Left lung (tissue), 10 donors: ENCODE data around the gene SHH. TPM values are rescaled to one million over a fixed set of nuclear protein-coding genes. Genes with fewer than 3 reads are reported as not detected.
A peak's percentile ranks its signal among the peaks of the same experiment; 100 is the strongest.

Experiments used
- ATAC-seq: fragments of 200-7000 bp; cut with Tn5 transposase; one replicate; pipeline ENCODE4 v1.9.1; 2020; ENCODE audit warnings: moderate library complexity
- DNase-seq, 4 donors: peaks; one replicate each; pipeline ENCODE4 v3.0.0-alpha.2; 2013 to 2020
- H3K27ac ChIP-seq, 2 donors: fragments of 200-600 bp; sonication (generic) in 1 of 2; one replicate each; pipeline versions ENCODE4 v1.5.0 to v1.8.0; 2020 to 2021
- H3K27me3 ChIP-seq, 2 donors: fragments of 200-600 bp; sonication (generic) in 1 of 2; one replicate each; pipeline versions ENCODE4 v1.5.0 to v1.8.0; 2020 to 2021
- H3K36me3 ChIP-seq, 2 donors: fragments of 200-600 bp; sonication (generic) in 1 of 2; one replicate each; pipeline versions ENCODE4 v1.5.0 to v1.8.0; 2020 to 2021
- H3K4me1 ChIP-seq, 2 donors: fragments of 200-600 bp; one replicate each; pipeline ENCODE4 v1.8.0; 2021
- H3K4me3 ChIP-seq, 2 donors: fragments of 200-600 bp; sonication (generic) in 1 of 2; one replicate each; pipeline versions ENCODE4 v1.5.0 to v1.8.0; 2020 to 2021; ENCODE audit warnings: mild to moderate bottlenecking in 1 of 2
- H3K9me3 ChIP-seq, 2 donors: fragments of 200-600 bp; sonication (generic) in 1 of 2; one replicate each; pipeline versions ENCODE4 v1.5.0 to v1.8.0; 2020 to 2021
- intact Hi-C, 2 donors: fragments of 100-400 bp; cut with DNase I; formaldehyde crosslinking; loops; one replicate each; pipeline versions ENCODE4 v1.11.2 to v1.14.2; 2022
- polyA plus RNA-seq, 6 donors: library from polyadenylated mRNA; unstranded; fragments of 120-200 nt; gene quantifications; one replicate each; pipeline ENCODE4 v1.2.1, GENCODE V29; 2013; ENCODE audit not compliant: insufficient read length in 6 of 6
- total RNA-seq, 2 donors: library from RNA; stranded (reverse); fragmentation: NEBNext Ultra II Directional; extraction: Animal tissue kit (Norgen Biotek cat#: 25700); gene quantifications; one replicate each; pipeline ENCODE4 v1.2.1, GENCODE V29; 2021
- TF ChIP-seq, protein P1 (sequence below), 2 donors: fragments of 200-600 bp; sonication (generic) in 1 of 2; IDR thresholded peaks; one replicate each; pipeline versions ENCODE4 v1.5.0 to v1.8.0; 2021; ENCODE audit warnings: antibody characterized with exemption in 2 of 2
- donor health status: DM: no; HTN: yes; CAD: no.
- donor health status: DM: no; HTN: no; CAD: no.

SHH gene
- total and polyA plus RNA-seq, 8 donors, result 4.4 to 24.7 (median 15.4) TPM

GRCh38 chr7:155780884-155781283, 31.4 kb downstream of the SHH start:
- no peak for DNase-seq
- TF ChIP-seq, protein P1, sequence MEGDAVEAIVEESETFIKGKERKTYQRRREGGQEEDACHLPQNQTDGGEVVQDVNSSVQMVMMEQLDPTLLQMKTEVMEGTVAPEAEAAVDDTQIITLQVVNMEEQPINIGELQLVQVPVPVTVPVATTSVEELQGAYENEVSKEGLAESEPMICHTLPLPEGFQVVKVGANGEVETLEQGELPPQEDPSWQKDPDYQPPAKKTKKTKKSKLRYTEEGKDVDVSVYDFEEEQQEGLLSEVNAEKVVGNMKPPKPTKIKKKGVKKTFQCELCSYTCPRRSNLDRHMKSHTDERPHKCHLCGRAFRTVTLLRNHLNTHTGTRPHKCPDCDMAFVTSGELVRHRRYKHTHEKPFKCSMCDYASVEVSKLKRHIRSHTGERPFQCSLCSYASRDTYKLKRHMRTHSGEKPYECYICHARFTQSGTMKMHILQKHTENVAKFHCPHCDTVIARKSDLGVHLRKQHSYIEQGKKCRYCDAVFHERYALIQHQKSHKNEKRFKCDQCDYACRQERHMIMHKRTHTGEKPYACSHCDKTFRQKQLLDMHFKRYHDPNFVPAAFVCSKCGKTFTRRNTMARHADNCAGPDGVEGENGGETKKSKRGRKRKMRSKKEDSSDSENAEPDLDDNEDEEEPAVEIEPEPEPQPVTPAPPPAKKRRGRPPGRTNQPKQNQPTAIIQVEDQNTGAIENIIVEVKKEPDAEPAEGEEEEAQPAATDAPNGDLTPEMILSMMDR (IDR thresholded peaks at IDR 0.05), result no peak

DNA sequence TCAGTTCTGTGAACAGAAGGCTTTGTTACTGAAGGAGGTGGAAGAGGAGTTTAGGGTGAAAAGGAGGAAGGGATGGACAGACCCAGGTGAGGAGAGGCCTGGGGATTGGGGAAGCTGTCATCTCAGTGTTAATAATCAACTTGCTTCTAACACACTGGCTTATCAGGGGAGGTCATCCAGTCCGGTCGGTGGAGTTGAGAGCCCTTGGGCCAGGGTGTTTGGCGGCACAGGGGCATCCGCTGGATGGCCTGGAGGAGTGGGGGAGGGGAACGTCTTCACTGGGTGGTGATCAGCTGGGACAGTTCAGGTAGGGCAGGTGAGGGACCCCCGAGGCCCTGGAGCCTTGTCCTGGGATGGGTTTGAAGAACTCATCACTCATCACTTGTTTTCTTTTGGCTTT, 33.9 kb downstream of the SHH start:
- ATAC-seq (peak; percentile 11), DNase-seq (no peak)
- Histone ChIP-seq H3K9me3 (no peaks in the 10 kb centered on the region), H3K27me3 (no peaks in the 10 kb centered on the region), H3K4me3 (no peak overlapping the region), H3K4me1 (no peaks in the 10 kb centered on the region), H3K27ac (no peak overlapping the region), H3K36me3 (peaks cover 0 to 96% of the 10 kb centered on the region in 2 donors)
- intact Hi-C loops, result no loop called here
- TF ChIP-seq, protein P1 (IDR thresholded peaks at IDR 0.05), result no peak

More at GRCh38 chr7:155780884-155781283, 31.4 kb downstream of the SHH start:
- Histone ChIP-seq H3K4me1 (no peaks in the 10 kb centered on the region), H3K36me3 (peaks cover 0 to 80% of the 10 kb centered on the region in 2 donors), H3K27me3 (no peaks in the 10 kb centered on the region), H3K9me3 (no peaks in the 10 kb centered on the region), H3K27ac (no peak overlapping the region), H3K4me3 (no peak overlapping the region)
- no peak for ATAC-seq
- intact Hi-C loops, result no loop called here

- TF ChIP-seq, protein P1 (IDR thresholded peaks at IDR 0.05), result no peak
- Histone ChIP-seq H3K36me3 (peaks cover 0 to 97% of the 10 kb centered on the region in 2 donors), H3K4me3 (no peak overlapping the region), H3K27ac (no peak overlapping the region), H3K9me3 (no peaks in the 10 kb centered on the region), H3K4me1 (no peaks in the 10 kb centered on the region), H3K27me3 (no peaks in the 10 kb centered on the region)
- DNase-seq (no peak), ATAC-seq (no peak)
- intact Hi-C loops, result no loop called here
These were observed 35.7 kb downstream of the SHH start for GRCh38 chr7:155776606-155777005.

- Histone ChIP-seq H3K27me3 (no peaks in the 10 kb centered on the region), H3K27ac (no peak overlapping the region), H3K36me3 (peaks cover 0 to 97% of the 10 kb centered on the region in 2 donors), H3K9me3 (no peaks in the 10 kb centered on the region), H3K4me1 (no peaks in the 10 kb centered on the region), H3K4me3 (no peak overlapping the region)
- DNase-seq (no peak), ATAC-seq (no peak)
- intact Hi-C loops, result no loop called here
- TF ChIP-seq, protein P1 (IDR thresholded peaks at IDR 0.05), result no peak
These were observed 36.6 kb downstream of the SHH start for GRCh38 chr7:155775691-155776090.

DNA sequence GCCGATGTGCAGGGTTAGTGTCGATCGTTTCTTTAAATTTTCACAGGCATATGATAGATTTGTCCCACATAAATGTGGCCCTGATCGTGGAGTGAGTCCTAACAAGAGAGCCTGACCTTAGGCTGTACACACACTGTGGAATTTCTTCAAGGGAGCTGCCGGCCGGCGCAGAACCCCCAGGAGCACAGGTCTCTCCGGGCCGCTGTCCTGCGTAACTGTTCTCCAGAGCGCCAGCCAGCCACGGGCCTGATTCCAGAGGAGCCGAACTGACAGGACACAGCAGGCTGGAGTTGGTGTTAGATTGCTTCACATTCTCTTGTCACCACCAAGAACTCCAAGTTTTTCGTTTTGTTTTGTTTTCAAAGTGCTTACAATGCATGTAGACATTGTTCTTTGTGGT, 37.3 kb downstream of the SHH start:
- Histone ChIP-seq H3K27ac (no peak overlapping the region), H3K4me3 (no peak overlapping the region), H3K9me3 (no peaks in the 10 kb centered on the region), H3K36me3 (peaks cover 0 to 97% of the 10 kb centered on the region in 2 donors), H3K27me3 (no peaks in the 10 kb centered on the region), H3K4me1 (no peaks in the 10 kb centered on the region)
- TF ChIP-seq, protein P1 (IDR thresholded peaks at IDR 0.05), result no peak
- intact Hi-C loops, result no loop called here
- ATAC-seq, result peak; percentile 26
- DNase-seq, result no peak
